ENCODE results near the gene GOT1.

Gene GOT1

DNA sequence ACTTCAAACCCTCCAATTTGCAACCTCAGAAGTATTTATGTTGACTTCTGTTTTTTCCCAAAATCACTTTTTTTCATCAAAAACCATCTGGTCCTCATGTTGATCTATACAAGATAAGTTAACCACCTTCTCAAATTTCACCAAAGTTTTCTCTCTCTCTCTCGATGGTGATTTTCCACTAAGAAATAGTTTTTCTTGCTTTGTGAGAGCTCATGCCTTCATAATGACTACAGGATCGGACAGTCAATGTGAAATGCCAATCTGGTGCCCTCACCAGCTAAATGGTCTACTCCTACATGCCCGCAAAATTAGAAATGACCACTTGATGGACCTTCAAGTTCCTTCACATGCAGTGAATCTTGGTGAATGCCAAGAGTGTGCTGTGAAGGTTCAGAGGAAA, 60.9 kb downstream of the GOT1 start:
- peaks cover 1% of the 10 kb centered on the region for H3K27me3 ChIP-seq (replicated peaks; ENCODE audit: control insufficient read depth, insufficient read depth, low read length)
- no peak for DNase-seq (ENCODE audit: extremely low read depth, insufficient read length)
- TF ChIP-seq, protein P1, sequence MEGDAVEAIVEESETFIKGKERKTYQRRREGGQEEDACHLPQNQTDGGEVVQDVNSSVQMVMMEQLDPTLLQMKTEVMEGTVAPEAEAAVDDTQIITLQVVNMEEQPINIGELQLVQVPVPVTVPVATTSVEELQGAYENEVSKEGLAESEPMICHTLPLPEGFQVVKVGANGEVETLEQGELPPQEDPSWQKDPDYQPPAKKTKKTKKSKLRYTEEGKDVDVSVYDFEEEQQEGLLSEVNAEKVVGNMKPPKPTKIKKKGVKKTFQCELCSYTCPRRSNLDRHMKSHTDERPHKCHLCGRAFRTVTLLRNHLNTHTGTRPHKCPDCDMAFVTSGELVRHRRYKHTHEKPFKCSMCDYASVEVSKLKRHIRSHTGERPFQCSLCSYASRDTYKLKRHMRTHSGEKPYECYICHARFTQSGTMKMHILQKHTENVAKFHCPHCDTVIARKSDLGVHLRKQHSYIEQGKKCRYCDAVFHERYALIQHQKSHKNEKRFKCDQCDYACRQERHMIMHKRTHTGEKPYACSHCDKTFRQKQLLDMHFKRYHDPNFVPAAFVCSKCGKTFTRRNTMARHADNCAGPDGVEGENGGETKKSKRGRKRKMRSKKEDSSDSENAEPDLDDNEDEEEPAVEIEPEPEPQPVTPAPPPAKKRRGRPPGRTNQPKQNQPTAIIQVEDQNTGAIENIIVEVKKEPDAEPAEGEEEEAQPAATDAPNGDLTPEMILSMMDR (IDR thresholded peaks at IDR 0.05; ENCODE audit: insufficient read depth, low read length, poor library complexity, severe bottlenecking) = no peak
- no peak overlapping the region for H3K4me3 ChIP-seq (replicated peaks; ENCODE audit: low read depth, low read length)
- no peaks in the 10 kb centered on the region for H3K36me3 ChIP-seq (ENCODE audit: control insufficient read depth, insufficient read depth, low read length)

DNA sequence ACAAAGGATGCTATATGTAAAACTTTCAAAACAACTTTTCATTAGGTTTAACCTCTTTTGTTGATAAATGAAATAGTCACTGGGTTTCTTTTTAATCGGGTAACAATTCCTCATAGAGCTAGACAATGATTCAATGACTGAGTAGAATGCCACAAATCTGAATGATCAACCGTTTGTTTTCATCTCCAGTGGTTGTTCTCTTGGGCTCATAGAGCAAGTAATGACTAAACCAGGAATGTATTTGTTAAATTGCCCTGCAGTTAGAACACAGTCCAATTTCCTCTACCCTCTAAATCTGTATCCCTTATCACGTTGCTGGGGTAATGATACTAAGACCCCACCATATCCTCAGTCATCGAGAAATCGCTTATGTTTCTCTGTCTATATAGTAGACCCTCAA, 61.3 kb downstream of the GOT1 start:
- Histone ChIP-seq H3K4me3 (replicated peaks; ENCODE audit: low read depth, low read length) (no peak overlapping the region), H3K27me3 (replicated peaks; ENCODE audit: control insufficient read depth, insufficient read depth, low read length) (peaks cover 1% of the 10 kb centered on the region), H3K36me3 (ENCODE audit: control insufficient read depth, insufficient read depth, low read length) (no peaks in the 10 kb centered on the region)
- DNase-seq (ENCODE audit: extremely low read depth, insufficient read length) = no peak
- TF ChIP-seq, protein P1 (IDR thresholded peaks at IDR 0.05; ENCODE audit: insufficient read depth, low read length, poor library complexity, severe bottlenecking) = no peak

DNA sequence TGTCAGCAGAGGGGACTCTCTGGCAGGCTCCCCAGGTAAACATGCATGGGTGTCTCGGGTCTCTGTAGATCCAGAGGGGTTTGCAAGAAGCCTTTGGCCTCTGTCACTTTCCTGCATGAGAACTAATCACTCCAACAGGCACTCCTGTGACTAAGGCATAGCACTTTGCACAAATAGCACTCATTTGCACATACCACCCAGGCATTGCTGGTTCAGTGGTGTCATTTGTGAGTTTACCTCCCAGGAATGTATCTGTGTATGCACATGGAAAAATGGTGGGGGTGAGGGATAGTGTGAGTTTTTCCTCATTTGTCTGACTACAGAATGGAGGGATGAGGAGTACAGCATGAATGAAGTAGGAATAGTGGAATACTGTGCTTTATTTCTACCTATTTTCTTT, 61.8 kb downstream of the GOT1 start:
- TF ChIP-seq, protein P1 (IDR thresholded peaks at IDR 0.05; ENCODE audit: insufficient read depth, low read length, poor library complexity, severe bottlenecking) = no peak
- no peaks in the 10 kb centered on the region for H3K36me3 ChIP-seq (ENCODE audit: control insufficient read depth, insufficient read depth, low read length)
- no peak for DNase-seq (ENCODE audit: extremely low read depth, insufficient read length)
- peaks cover 1% of the 10 kb centered on the region for H3K27me3 ChIP-seq (replicated peaks; ENCODE audit: control insufficient read depth, insufficient read depth, low read length)
- H3K4me3 ChIP-seq (replicated peaks; ENCODE audit: low read depth, low read length) = no peak overlapping the region

DNA sequence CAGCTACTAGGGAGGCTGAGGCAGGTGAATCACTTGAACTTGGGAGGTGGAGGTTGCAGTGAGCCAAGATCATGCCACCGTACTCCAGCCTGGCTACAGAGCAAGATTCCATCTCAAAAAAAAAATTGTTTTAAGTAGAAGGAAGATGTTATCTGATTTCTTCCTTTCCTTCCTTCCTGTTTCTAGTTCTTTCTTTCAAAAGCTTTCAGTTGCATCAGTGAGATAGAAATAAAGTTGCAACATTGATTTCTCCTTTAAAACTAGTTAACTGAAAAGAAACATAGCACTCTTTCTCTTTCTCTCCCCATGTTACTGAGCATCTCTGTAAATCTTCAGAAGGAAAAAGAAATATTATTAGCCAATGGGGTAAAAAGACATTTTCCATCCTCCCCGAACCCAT, 63.8 kb downstream of the GOT1 start:
- peaks cover 1% of the 10 kb centered on the region; the same call in 1 of the 2 replicates for H3K27me3 ChIP-seq (replicated peaks; ENCODE audit: control insufficient read depth, insufficient read depth, low read length)
- TF ChIP-seq, protein P1 (IDR thresholded peaks at IDR 0.05; ENCODE audit: insufficient read depth, low read length, poor library complexity, severe bottlenecking) = no peak
- H3K36me3 ChIP-seq (ENCODE audit: control insufficient read depth, insufficient read depth, low read length) = no peaks in the 10 kb centered on the region
- no peak for DNase-seq (ENCODE audit: extremely low read depth, insufficient read length)
- H3K4me3 ChIP-seq (replicated peaks; ENCODE audit: low read depth, low read length) = no peak overlapping the region

DNA sequence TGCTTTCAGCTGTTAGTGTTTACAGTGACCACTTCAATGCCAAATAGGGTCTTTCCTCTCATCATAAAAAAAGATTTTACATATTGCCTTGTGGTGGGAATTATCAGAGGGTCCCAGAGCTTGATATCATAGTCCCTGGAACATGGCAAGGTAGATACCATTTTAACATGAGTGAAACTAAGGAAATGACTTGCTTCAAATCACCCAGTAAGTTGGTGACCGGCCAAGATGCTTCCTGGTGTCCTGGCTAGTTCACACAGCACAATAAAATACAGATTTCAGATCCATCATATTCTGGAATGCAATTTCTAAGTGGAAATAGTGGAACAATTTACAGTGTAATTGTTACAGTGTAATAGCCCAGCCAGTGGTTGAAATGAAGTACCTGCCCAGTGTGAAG, 64.7 kb downstream of the GOT1 start:
- Histone ChIP-seq H3K36me3 (ENCODE audit: control insufficient read depth, insufficient read depth, low read length) (no peaks in the 10 kb centered on the region), H3K4me3 (replicated peaks; ENCODE audit: low read depth, low read length) (no peak overlapping the region), H3K27me3 (replicated peaks; ENCODE audit: control insufficient read depth, insufficient read depth, low read length) (peaks cover 1% of the 10 kb centered on the region; the same call in 1 of the 2 replicates)
- TF ChIP-seq, protein P1 (IDR thresholded peaks at IDR 0.05; ENCODE audit: insufficient read depth, low read length, poor library complexity, severe bottlenecking) = no peak
- no peak for DNase-seq (ENCODE audit: extremely low read depth, insufficient read length)

DNA sequence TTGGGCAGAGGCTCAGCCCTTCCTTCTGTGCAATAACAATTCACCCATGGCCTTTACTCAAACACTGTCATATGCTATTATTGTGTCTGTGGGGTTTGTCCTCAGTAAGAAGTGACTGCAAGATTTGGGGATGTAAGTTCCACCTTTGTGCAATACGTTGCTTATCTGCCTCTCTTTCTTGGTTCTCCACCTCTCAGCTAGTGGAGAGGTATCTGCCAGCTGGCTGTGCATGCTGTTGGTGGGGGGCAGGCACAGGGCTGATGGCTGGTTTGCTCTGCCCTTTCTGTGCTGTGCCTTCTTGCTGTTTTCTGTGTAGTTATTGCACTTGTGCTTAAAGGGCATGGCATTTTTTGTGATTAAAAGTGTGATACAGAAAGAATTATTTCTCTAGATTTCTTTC, 65.1 kb downstream of the GOT1 start:
- Histone ChIP-seq H3K4me3 (replicated peaks; ENCODE audit: low read depth, low read length) (no peak overlapping the region), H3K27me3 (replicated peaks; ENCODE audit: control insufficient read depth, insufficient read depth, low read length) (peaks cover 1% of the 10 kb centered on the region; the same call in 1 of the 2 replicates), H3K36me3 (ENCODE audit: control insufficient read depth, insufficient read depth, low read length) (no peaks in the 10 kb centered on the region)
- TF ChIP-seq, protein P1 (IDR thresholded peaks at IDR 0.05; ENCODE audit: insufficient read depth, low read length, poor library complexity, severe bottlenecking) = no peak
- DNase-seq (ENCODE audit: extremely low read depth, insufficient read length) = no peak

Data from GM06990 (cell line).